GM10266 (cell line): ENCODE results near the gene ALDH3B2.
"Not testable (repeated sequence)": the region's sequence is repeated elsewhere in the genome, so short reads cannot be mapped to it uniquely, and the experiment has no call there.

Experiments used
- DNase-seq: peaks from one replicate; pipeline ENCODE4 v3.0.0; 2012; ENCODE audit errors: extremely low spot score
- TF ChIP-seq, protein P1 (sequence below): IDR thresholded peaks from 2 replicates; pipeline ENCODE4 v1.5.1; 2012; ENCODE audit warnings: mild to moderate bottlenecking, low read depth; ENCODE audit not compliant: control insufficient read depth, insufficient read depth; ENCODE audit errors: missing control alignments

The ALDH3B2 gene

DNA sequence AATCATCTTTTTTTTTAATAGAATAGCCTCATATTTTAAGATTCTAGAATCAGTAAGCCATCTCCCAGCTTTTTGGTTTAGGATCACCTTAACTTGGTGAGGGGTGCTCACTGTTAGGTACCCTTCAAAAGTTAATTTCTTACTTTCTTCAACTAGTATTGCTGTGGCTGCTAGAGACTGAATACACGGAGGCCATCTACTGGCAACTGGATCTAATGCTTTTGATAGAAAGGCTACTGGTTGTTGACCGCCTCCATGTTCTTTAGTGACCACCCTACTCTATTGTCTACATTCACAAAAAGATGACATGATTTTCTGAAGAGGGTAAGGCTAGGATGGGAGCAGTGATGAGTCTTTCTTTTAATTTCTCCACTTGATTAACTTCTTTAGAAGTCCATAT, 16.7 kb upstream of the ALDH3B2 start:
- no peak for DNase-seq
- TF ChIP-seq, protein P1, sequence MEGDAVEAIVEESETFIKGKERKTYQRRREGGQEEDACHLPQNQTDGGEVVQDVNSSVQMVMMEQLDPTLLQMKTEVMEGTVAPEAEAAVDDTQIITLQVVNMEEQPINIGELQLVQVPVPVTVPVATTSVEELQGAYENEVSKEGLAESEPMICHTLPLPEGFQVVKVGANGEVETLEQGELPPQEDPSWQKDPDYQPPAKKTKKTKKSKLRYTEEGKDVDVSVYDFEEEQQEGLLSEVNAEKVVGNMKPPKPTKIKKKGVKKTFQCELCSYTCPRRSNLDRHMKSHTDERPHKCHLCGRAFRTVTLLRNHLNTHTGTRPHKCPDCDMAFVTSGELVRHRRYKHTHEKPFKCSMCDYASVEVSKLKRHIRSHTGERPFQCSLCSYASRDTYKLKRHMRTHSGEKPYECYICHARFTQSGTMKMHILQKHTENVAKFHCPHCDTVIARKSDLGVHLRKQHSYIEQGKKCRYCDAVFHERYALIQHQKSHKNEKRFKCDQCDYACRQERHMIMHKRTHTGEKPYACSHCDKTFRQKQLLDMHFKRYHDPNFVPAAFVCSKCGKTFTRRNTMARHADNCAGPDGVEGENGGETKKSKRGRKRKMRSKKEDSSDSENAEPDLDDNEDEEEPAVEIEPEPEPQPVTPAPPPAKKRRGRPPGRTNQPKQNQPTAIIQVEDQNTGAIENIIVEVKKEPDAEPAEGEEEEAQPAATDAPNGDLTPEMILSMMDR, result peak; percentile 19

DNA sequence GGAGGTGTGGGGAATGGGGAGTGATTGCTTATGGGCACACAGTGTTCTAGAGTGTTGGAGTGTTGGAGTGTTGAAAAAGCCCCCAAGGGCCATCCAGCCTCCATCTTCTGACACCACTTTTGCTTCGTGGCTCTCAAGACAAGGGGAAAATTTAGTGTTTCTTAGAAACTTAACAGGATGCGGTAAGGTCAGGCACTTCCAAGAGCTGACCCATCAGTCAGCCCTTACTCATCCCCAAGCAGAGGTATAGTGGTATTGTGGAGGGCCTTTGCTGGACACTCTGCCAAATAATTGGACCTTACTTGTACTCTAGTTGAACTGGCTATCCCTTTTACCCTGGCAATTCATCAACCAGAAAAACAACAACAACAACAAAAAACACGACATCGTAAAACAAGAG, 14.8 kb upstream of the ALDH3B2 start:
- DNase-seq, result no peak
- TF ChIP-seq, protein P1, result no peak

GRCh38 chr11:67687986-67688385, 13.6 kb upstream of the ALDH3B2 start:
- DNase-seq, result no peak
- TF ChIP-seq, protein P1, result no peak

DNA sequence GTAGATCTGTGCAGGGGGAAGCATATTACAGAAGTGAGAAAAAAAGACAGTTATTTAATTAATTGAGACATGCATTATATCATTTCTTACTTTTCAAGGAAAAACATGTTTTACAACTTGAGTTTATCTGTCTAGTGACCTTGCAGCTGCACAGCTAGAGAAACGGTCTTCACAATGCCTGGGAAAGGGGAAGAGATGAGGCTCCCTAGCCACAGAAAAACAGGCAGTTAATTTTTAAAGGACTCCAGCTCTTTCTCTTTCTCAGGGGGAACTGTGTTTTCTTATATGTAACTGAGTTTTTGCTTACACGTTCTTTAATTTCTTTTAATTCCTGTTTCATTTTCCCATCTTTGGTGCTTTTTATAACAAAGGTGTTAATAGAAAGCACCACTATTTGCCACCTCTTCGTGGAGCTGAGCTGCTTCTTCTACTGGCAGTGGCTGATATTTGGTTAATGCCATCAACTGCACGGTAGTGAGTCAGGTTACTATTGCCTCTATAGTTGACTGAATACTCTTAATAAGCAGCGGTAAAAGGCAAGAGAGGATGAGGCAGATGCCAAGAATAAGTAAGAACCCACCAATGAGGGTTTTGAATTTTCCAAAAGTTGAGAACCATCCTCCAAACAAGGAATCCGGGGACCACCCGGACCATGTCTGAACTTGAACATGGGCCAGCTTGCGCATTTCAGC, 11.4 kb upstream of the ALDH3B2 start:
- DNase-seq, result not testable (repeated sequence)

DNA sequence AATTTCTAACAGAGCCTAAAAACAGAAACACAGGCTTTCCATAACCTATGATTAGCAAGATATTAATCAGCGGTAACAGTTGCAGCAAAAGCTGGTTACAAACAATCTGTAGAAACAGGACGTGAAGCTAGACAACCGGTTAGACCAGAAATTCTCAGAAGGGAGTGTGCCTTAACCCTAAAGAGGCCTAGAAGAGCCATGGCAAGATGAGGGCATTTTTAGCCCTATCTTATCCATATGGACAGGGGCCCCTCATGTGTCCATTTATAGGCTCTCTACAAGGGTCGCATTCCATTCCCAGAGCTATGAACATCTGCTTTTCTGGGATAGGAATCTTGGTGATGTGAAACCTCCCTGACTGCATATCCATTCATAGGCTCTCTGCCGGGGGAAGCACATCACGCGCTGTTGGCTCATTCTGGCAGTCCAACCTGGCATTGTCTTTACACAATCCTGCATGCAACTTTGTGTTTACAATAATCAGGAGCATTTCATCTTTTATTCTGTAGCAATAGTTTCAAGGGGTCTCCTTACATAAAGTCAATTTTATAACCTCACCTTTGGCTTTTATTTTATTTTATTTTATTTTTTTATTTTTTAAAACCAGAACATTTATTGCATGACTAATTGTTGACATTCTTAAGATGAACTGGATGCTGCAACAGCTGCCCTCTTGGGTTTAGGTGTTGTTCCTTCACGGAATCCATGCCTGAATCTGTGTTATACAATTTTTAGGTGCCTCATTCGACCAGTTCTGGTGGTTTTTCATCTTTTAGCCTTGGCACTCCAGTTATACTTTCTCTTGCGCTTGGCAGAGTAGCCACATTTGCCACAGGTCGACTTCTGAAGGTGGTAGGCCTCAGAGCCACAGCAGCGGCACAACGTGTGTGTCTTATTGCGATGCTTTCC, 8.0 kb upstream of the ALDH3B2 start:
- DNase-seq, result not testable (repeated sequence)

GRCh38 chr11:67680696-67681470, 6.5 kb upstream of the ALDH3B2 start:
- TF ChIP-seq, protein P1, result no peak
- DNase-seq, result no peak

- DNase-seq, result no peak
- TF ChIP-seq, protein P1, result no peak
Observed at GRCh38 chr11:67675058-67675747, 780 bp upstream of the ALDH3B2 start.

GRCh38 chr11:67673902-67674301, 521 bp downstream of the ALDH3B2 start:
- DNase-seq, result no peak
- TF ChIP-seq, protein P1, result no peak
